Measurements from ENCODE around the gene WWC1. TPM values are rescaled to one million over a fixed set of nuclear protein-coding genes. Genes with fewer than 3 reads are reported as not detected.

The WWC1 gene
- total and polyA plus RNA-seq, 10 of the 15 experiments (the other 5 are each of a cell fraction or from before 2014, with no cell fraction given) = 0.50 to 7.8 (median 2.5) TPM

DNA sequence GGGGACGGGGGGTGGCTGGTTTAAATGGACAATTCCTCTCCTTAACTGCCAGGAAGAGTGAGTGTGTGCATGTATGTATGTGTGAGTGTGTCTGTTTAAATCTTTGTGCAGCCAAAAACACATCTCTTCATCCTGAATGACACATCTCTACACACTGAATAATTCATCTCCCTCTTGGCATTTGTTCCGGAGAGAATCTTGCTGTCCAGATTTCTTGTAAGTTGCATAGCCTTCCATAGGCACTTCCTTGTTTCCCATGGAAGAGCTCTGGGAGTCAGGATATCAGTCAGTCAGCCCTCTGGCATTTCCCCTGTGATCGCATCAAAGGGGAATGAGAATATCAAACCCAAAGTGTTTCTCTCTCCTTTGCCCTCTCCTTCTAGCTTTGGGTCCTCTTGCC is 74.7 kb downstream of the WWC1 start:
- Histone ChIP-seq H3K9me3 (replicated peaks; ENCODE audit: control insufficient read depth, insufficient read depth, low read length) (no peaks in the 10 kb centered on the region), H3K27me3 (replicated peaks in 1 of 2; ENCODE audit: control insufficient read depth in 2 of 2, insufficient read depth in 2 of 2, low read length in 1 of 2) (no peaks in the 10 kb centered on the region), H3K27ac (ENCODE audit: control insufficient read depth, insufficient read depth) (no peak overlapping the region), H3K36me3 (ENCODE audit: control insufficient read depth in 2 of 2, insufficient read depth in 2 of 2, low read length in 1 of 2) (no peaks in the 10 kb centered on the region), H2AFZ (ENCODE audit: control insufficient read depth, low read depth, low read length) (no peak overlapping the region), H4K20me1 (ENCODE audit: control insufficient read depth, insufficient read depth) (no peaks in the 10 kb centered on the region), H3K79me2 (ENCODE audit: control insufficient read depth, insufficient read depth, low read length) (no peaks in the 10 kb centered on the region), H3K4me2 (ENCODE audit: control insufficient read depth, insufficient read depth) (no peak overlapping the region), H3K4me3 (no peak overlapping the region), H3K9ac (ENCODE audit: control insufficient read depth, insufficient read depth, low read length) (no peak overlapping the region), H3K4me1 (ENCODE audit: control insufficient read depth, insufficient read depth, low read length) (no peaks in the 10 kb centered on the region)
- ChIA-PET RAD21 (ENCODE audit: unreplicated experiment) (no interaction called here), POLR2A (interaction anchor here (0.6 kb wide), 1 partner anchor 110 kb away, joined by 3 read pairs; no protein-coding TSS in a partner anchor), SMC1A (ENCODE audit: uncharacterized antibody, unreplicated experiment) (no interaction called here), CTCF (no interaction called here)
- FAIRE-seq = no peak
- WGBS (ENCODE audit: insufficient coverage, insufficient replicate concordance, low lambda C conversion rate, missing lambda C conversion rate) = 71% methylated on average over 3 of the region's 3 CpGs
- no peak for DNase-seq (ENCODE audit: low read depth, low spot score)
- intact Hi-C loops (cut with micrococcal nuclease; ENCODE audit: unreplicated experiment) = no loop called here
- no TSS peak for BruUV-seq (replicated peaks)
- TF ChIP-seq RELB (IDR thresholded peaks at IDR 0.05; ENCODE audit: low read depth) (no peak), ZNF217 (IDR thresholded peaks at IDR 0.05) (no peak), SUPT20H (IDR thresholded peaks at IDR 0.05; ENCODE audit: borderline replicate concordance, control insufficient read depth, low read depth, low read length) (no peak), ZNF687 (IDR thresholded peaks at IDR 0.05) (no peak)
- in situ Hi-C loops (cut with MboI) = no loop called here
- no peak for ATAC-seq
